ENCODE data around the gene ZFP91. TPM values are rescaled to one million over a fixed set of nuclear protein-coding genes. Genes with fewer than 3 reads are reported as not detected.

The ZFP91 gene
- polyA plus RNA-seq, 1 donor from 2014 or later: 32.7 TPM

GRCh38 chr11:58617976-58618557, 39.2 kb downstream of the ZFP91 start:
- no peak overlapping the region for H2AFZ ChIP-seq (ENCODE audit: low read depth, low read length)
- H3K9ac ChIP-seq (ENCODE audit: low read length): no peak overlapping the region
- H3K27ac ChIP-seq (ENCODE audit: low read length): no peak overlapping the region

More at GRCh38 chr11:58617976-58618557, 39.2 kb downstream of the ZFP91 start:
- H3K4me2 ChIP-seq (ENCODE audit: low read length): no peak overlapping the region
- no peaks in the 10 kb centered on the region for H4K20me1 ChIP-seq (ENCODE audit: insufficient read depth)
- peaks cover 5% of the 10 kb centered on the region for H3K36me3 ChIP-seq (ENCODE audit: insufficient read depth, low read length)
- no peaks in the 10 kb centered on the region for H3K79me2 ChIP-seq (replicated peaks; ENCODE audit: insufficient read depth, low read length)
- H3K27me3 ChIP-seq (ENCODE audit: insufficient read depth, low read depth, low read length): no peaks in the 10 kb centered on the region
- TF ChIP-seq RAD21 (conservative IDR thresholded peaks at IDR 0.05) (no peak), REST (IDR thresholded peaks at IDR 0.05; ENCODE audit: borderline replicate concordance) (no peak), CTCF (IDR thresholded peaks at IDR 0.05; ENCODE audit: poor library complexity, severe bottlenecking) (no peak), EZH2 (IDR thresholded peaks at IDR 0.05; ENCODE audit: borderline replicate concordance, insufficient read depth, low read length, poor library complexity, severe bottlenecking) (no peak), EP300 (conservative IDR thresholded peaks at IDR 0.05; ENCODE audit: poor library complexity, severe bottlenecking) (no peak), POLR2AphosphoS5 (IDR thresholded peaks at IDR 0.05) (no peak), MXI1 (conservative IDR thresholded peaks at IDR 0.05; ENCODE audit: poor library complexity, severe bottlenecking) (no peak), TAF1 (IDR thresholded peaks at IDR 0.05; ENCODE audit: low read depth) (no peak), SMC3 (conservative IDR thresholded peaks at IDR 0.05; ENCODE audit: poor library complexity) (no peak)
- H3K9me3 ChIP-seq (ENCODE audit: low read length): no peaks in the 10 kb centered on the region
- H3K9me2 ChIP-seq (ENCODE audit: insufficient read depth, low read length): no peaks in the 10 kb centered on the region
- H3K4me3 ChIP-seq (ENCODE audit: low read length): no peak overlapping the region
- H3F3A ChIP-seq (ENCODE audit: insufficient read depth, low read length, poor library complexity, severe bottlenecking): no peaks in the 10 kb centered on the region

Measured in neural cell (in vitro differentiated cells).